ENCODE data around the gene LTC4S.

Gene LTC4S

DNA sequence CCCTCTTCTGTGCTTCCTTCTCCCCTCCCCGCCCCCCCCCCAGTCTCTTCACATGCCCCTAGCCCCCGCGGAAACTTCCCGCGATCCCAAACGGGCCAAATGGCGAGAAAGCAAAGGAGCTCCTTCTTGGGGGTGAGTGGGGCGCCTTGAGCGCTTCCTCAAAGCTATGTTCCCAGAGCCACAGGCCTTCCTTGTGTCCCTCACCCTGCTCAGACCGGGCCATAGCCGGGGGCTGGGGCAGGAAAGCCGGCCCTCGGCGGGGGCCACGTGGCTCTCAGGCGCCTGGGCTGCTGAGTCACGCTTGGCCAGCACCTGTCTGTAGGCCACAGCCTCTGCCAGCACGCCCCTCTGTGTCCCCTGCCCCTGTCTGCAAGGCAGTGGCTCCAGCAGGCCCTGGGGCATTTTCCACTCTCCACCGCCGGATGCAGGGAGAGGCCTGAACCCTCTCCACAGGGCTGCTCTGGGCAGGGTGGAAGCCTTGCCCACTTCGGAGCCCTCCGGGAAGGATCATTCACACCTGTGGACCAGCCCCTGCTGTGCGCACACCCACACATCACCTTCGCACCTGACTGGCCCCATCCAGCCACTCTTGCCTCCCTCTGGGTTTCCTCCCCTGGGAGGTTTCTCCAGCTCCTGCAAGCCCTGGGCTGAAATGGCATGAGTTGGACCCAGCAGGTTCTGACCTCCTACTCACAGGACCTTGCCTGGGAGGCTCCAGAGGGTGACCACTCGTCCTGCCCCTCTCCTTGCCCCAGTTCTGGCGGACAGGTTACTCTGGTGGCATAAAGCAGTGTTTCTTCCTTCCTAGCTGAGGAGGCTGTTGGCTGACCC is 25.7 kb downstream of the LTC4S start:
- H3K4me3 ChIP-seq (ENCODE audit: low read depth, low read length) = no peak overlapping the region; the same call in 1 of the 2 replicates
- CTCF ChIA-PET = interaction anchor here (0.6 to 1.6 kb wide), 5 partner anchors 17 to 205 kb away, joined by 3 to 9 read pairs (median 4); no protein-coding TSS in a partner anchor
- TF ChIP-seq, protein P1, sequence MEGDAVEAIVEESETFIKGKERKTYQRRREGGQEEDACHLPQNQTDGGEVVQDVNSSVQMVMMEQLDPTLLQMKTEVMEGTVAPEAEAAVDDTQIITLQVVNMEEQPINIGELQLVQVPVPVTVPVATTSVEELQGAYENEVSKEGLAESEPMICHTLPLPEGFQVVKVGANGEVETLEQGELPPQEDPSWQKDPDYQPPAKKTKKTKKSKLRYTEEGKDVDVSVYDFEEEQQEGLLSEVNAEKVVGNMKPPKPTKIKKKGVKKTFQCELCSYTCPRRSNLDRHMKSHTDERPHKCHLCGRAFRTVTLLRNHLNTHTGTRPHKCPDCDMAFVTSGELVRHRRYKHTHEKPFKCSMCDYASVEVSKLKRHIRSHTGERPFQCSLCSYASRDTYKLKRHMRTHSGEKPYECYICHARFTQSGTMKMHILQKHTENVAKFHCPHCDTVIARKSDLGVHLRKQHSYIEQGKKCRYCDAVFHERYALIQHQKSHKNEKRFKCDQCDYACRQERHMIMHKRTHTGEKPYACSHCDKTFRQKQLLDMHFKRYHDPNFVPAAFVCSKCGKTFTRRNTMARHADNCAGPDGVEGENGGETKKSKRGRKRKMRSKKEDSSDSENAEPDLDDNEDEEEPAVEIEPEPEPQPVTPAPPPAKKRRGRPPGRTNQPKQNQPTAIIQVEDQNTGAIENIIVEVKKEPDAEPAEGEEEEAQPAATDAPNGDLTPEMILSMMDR (IDR thresholded peaks at IDR 0.05; ENCODE audit: insufficient read depth, low read length, missing control alignments) = no peak
- DNase-seq (ENCODE audit: low read depth, low spot score) = no peak
- POLR2A ChIA-PET = interaction anchor here (1.0 to 2.6 kb wide), 8 partner anchors 8 to 511 kb away, joined by 3 to 15 read pairs (median 8); partner anchors contain the start of genes HNRNPH1, MAML1 and MGAT4B

DNA sequence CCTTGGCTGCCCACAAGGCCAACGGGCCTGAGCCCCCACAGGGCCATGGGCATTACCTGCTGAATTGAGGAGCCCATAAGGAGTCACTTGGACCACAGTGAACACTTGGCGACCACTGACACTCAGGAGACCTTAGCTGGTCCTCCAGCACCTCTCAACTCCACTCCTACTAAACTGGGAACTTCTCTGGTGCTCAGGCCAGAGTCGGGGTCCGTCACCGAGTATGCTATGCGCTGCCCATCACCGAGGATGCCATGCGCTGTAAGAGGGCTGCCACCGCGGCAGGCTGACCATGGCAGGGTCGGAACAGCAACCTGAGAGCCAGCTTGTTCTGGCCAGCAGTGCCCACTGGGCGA is 26.3 kb downstream of the LTC4S start:
- DNase-seq (ENCODE audit: low read depth, low spot score) = no peak
- ChIA-PET CTCF (interaction anchor here (1.6 kb wide), 1 partner anchor 24 kb away, joined by 9 read pairs; no protein-coding TSS in a partner anchor), POLR2A (interaction anchor here (0.5 to 2.6 kb wide), 15 partner anchors 9 to 511 kb away, joined by 3 to 15 read pairs (median 4); partner anchors contain the start of genes HNRNPH1, MAML1 and MGAT4B)
- peak overlapping the region; percentile 86 for H3K4me3 ChIP-seq (ENCODE audit: low read depth, low read length)
- TF ChIP-seq, protein P1 (IDR thresholded peaks at IDR 0.05; ENCODE audit: insufficient read depth, low read length, missing control alignments) = no peak

DNA sequence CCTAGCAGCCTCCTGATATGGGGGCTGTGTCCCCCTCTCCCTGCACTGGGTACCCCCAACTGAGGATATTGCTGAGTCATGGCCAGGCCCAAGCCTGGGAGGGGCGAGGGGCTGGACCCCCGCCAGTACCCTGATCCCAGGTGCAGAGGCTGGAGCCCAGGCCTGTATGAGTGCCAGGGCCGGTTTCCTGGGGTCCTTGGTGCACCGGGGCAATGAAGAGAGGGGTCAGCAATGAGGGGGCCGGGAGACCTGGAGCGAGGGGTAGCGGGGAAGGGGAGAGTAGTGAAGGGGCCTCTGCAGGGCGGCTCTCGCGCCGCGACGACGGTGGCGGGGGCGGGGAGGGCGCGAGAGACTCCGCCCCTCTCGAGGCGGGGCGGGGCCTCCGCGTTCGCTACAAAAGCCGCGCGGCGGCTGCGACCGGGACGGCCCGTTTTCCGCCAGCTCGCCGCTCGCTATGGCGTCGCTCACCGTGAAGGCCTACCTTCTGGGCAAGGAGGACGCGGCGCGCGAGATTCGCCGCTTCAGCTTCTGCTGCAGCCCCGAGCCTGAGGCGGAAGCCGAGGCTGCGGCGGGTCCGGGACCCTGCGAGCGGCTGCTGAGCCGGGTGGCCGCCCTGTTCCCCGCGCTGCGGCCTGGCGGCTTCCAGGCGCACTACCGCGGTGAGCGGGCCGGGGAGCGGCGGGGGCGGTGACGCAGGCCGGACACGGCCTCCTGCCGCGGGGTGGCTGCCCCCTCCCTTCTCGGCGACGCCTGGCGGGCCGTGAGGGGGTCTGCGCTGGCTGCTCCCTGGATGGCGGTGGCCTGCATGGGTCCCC is 26.9 kb downstream of the LTC4S start, which contains the start of gene SQSTM1:
Gene SQSTM1 (plus strand): TSS at position 423 of the 815 bp plus-strand sequence. CDS start 32 bp downstream, at position 455.
- peak within 1 kb of the TSS; percentile 86 for H3K4me3 ChIP-seq (ENCODE audit: low read depth, low read length)
- TF ChIP-seq, protein P1 (IDR thresholded peaks at IDR 0.05; ENCODE audit: insufficient read depth, low read length, missing control alignments) = peak; percentile 2
- no peak for DNase-seq (ENCODE audit: low read depth, low spot score)
- ChIA-PET CTCF (interaction anchor here (1.6 kb wide), 1 partner anchor 24 kb away, joined by 9 read pairs; no protein-coding TSS in a partner anchor), POLR2A (interaction anchor here (0.5 to 2.6 kb wide), 16 partner anchors 9 to 510 kb away, joined by 3 to 15 read pairs (median 4); partner anchors contain the start of genes HNRNPH1, MAML1 and MGAT4B)

DNA sequence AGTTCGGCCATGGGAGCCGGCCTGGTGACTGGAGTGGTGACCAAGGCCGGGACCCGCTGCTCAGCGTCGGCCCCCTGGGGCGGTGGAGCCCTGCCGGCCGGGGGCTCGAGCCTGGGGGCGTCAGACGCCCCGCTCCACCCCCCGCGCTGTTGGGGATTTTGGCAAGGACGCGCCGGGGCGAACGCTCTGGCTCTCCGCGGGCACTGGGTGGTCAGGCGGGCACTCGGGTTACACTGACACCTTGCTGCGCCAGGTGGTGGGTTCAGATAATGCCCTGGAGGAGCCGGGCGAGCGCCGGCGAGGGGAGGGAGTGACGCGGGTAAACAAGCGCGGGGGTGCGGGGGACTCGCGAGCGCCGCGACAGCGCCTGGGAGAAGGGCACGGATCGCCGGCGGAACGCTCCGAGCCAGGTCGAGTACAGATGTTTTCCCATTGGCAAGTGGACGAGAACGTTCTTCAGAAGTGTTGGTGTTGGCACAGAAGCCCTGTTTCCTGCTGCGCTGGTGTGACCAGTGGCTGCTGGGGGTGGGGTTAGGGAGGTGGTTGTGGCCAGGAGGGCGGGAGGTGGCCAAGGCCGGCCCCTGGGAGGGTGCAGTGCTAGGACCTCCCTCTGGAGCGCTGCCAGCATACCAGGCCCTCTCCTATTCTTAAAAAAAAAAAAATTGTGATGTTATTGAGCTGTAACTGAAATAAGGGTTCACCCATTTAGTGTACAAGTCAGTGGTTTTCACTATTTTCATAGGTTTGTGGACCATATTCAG is 27.7 kb downstream of the LTC4S start:
- DNase-seq (ENCODE audit: low read depth, low spot score) = peak; percentile 60
- ChIA-PET POLR2A (interaction anchor here (0.6 to 2.6 kb wide), 9 partner anchors 10 to 59 kb away, joined by 3 to 15 read pairs (median 6); partner anchors contain the start of gene MGAT4B), CTCF (interaction anchor here (0.9 to 1.8 kb wide), 2 partner anchors 16 to 25 kb away, joined by 5 to 6 read pairs; no protein-coding TSS in a partner anchor)
- TF ChIP-seq, protein P1 (IDR thresholded peaks at IDR 0.05; ENCODE audit: insufficient read depth, low read length, missing control alignments) = no peak
- H3K4me3 ChIP-seq (ENCODE audit: low read depth, low read length) = peak overlapping the region; percentile 86

DNA sequence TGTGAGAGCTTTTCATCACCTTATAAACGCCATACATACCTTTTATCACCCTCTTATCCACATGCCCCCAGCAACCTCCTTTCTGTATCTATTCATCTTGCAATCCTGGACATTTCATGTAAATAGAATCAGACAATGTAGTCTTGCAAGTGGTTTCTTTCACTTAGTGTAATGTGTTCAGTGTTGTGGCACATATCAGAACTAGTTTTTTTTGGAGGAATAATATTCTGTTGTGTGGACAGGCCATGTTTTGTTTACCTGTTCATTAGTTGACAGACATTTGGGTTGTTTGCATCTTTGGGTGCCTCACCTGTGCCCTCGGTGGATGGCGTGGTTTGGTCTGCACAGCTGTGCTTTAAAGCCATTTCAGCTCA is 28.3 kb downstream of the LTC4S start:
- H3K4me3 ChIP-seq (ENCODE audit: low read depth, low read length) = peak overlapping the region; percentile 86
- POLR2A ChIA-PET = interaction anchor here (0.6 to 1.8 kb wide), 4 partner anchors 11 to 25 kb away, joined by 3 to 6 read pairs (median 3); no protein-coding TSS in a partner anchor
- TF ChIP-seq, protein P1 (IDR thresholded peaks at IDR 0.05; ENCODE audit: insufficient read depth, low read length, missing control alignments) = no peak
- no peak for DNase-seq (ENCODE audit: low read depth, low spot score)
- CTCF ChIA-PET = interaction anchor here (0.9 to 1.8 kb wide), 2 partner anchors 15 to 25 kb away, joined by 5 to 6 read pairs; no protein-coding TSS in a partner anchor
